Pancreas (tissue), 10 donors: ENCODE results near the gene RAB1A. TPM values are rescaled to one million over a fixed set of nuclear protein-coding genes. Genes with fewer than 3 reads are reported as not detected.
A peak's percentile ranks its signal among the peaks of the same experiment; 100 is the strongest.

ENCODE experiments used
- ATAC-seq, 4 donors: fragments of 200-7000 bp; cut with Tn5 transposase; one replicate each; pipeline versions ENCODE4 v1.8.0 to v1.9.1; 2020; ENCODE audit warnings: mild to moderate bottlenecking in 4 of 4, moderate library complexity in 4 of 4
- DNase-seq, 6 donors: peaks; one replicate each; pipeline ENCODE4 v3.0.0-alpha.2; 2020
- FAIRE-seq: peaks from 2 replicates; lab custom pipeline; 2012; peaks lifted over from hg19 to GRCh38; lab: Jason Lieb, UNC
- H3K27ac ChIP-seq, 4 donors: fragments of 200-600 bp; sonication (generic); 1 replicate in 3 of 4; 2 replicates in 1 of 4; pipeline versions ENCODE4 v1.5.0 to v1.8.0; 2020
- H3K27me3 ChIP-seq, 4 donors: fragments of 200-600 bp; one replicate each; pipeline ENCODE4 v1.8.0; 2021
- H3K36me3 ChIP-seq, 3 donors: fragments of 200-600 bp; sonication (generic) in 1 of 3; one replicate each; pipeline versions ENCODE4 v1.5.0 to v1.8.0; 2020 to 2021
- H3K4me1 ChIP-seq, 3 donors: fragments of 200-600 bp; one replicate each; pipeline ENCODE4 v1.8.0; 2021
- H3K4me3 ChIP-seq, 4 donors: fragments of 200-600 bp; sonication (generic) in 2 of 4; one replicate each; pipeline versions ENCODE4 v1.5.0 to v1.8.0; 2020 to 2021
- H3K9me3 ChIP-seq, 4 donors: fragments of 200-600 bp; one replicate each; pipeline ENCODE4 v1.8.0; 2021
- CTCF ChIP-seq, 4 donors: fragments of 200-600 bp; sonication (generic) in 3 of 4; IDR thresholded peaks; one replicate each; pipeline versions ENCODE4 v1.5.0 to v1.8.0; 2021; ENCODE audit warnings: antibody characterized with exemption in 4 of 4
- WGBS, 2 donors: extraction: QIAGEN DNeasy Blood & Tissue Kit; methylation state at CpG; one replicate each; pipeline ENCODE4 v1.1.7; 2013; 5-methylcytosine and 5-hydroxymethylcytosine counted together
- intact Hi-C, 3 donors: fragments of 100-400 bp; cut with DNase I; formaldehyde crosslinking; loops; one replicate each; pipeline versions ENCODE4 v1.11.1 to v1.14.2; 2022
- polyA plus RNA-seq, 2 donors: library from polyadenylated mRNA; stranded (reverse); fragments of 200-250 nt; gene quantifications; one replicate each; pipeline ENCODE4 v1.2.3, GENCODE V29; 2013
- total RNA-seq, 6 donors: library from RNA; stranded (reverse); fragmentation: NEBNext Ultra II Directional in 4 of 6; extraction: Animal tissue kit (Norgen Biotek cat#: 25700) in 4 of 6; gene quantifications; one replicate each; pipeline versions ENCODE4 v1.2.1 to v1.2.4, GENCODE V29; 2021 to 2023
- donor health status: healthy with polysubstance abuse.
- donor health status: DM: no; HTN: no; CAD: no; lungs with moderate emphysema.
- donor health status: DM: no; HTN: no; CAD: no.
- donor health status: control.
- donor health status: control.
- donor health status: Bipolar disorder and iron deficiency.
- donor health status: DM: yes; HTN: yes; CAD: no.
- donor health status: DM: no; HTN: no; CAD: no.
- donor health status: DM: no; HTN: no; CAD: no.
- donor health status: DM: yes; HTN: yes; CAD: no.

Gene RAB1A
- total and polyA plus RNA-seq, 8 donors: 43.1 to 84.0 (median 67.5) TPM

- H3K36me3 ChIP-seq: peaks cover 0 to 17% (median 0%) of the 10 kb centered on the region in 3 donors
- H3K27ac ChIP-seq: no peak overlapping the region
- no peaks in the 10 kb centered on the region for H3K9me3 ChIP-seq
- peak in 2 of 4 donors; percentile 11 to 14 for TF ChIP-seq CTCF (IDR thresholded peaks at IDR 0.05)
- intact Hi-C loops: loop anchor here in 1 of 3 donors (10.0 kb wide), 1 partner anchor 53 kb away; no protein-coding TSS in a partner anchor
- peaks cover 0 to 7% (median 7%) of the 10 kb centered on the region in 3 donors for H3K4me1 ChIP-seq
- DNase-seq (peak in 4 of 6 donors; percentile 43 to 83 (median 63)), ATAC-seq (peak; percentile 33 to 65 (median 53)), FAIRE-seq (no peak)
- no peak overlapping the region for H3K4me3 ChIP-seq
- no peaks in the 10 kb centered on the region for H3K27me3 ChIP-seq
- 61 to 64% methylated on average over 14 of the region's 14 CpGs for WGBS, 2 donors
Observed at GRCh38 chr2:65071499-65072180, 58.3 kb downstream of the RAB1A start.

DNA sequence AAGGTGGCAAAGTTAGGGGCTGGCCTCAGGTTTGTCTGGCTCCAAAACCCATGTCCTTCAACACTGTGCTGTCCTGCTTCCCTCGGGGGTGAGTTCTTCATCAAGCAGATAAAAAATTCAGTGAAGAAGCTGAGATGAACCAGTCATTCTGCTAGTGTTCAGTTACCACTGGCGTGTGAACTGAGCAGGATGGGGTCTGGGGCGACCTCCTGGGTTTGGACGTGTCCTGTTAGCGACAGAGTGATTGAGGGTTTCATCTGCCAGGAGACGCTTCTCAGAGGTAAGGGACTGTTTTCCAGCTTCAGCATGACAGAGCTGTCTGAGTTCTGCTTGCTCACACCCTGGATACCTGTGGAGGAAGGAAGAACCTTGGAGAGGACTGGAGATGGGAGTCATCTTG, 59.0 kb downstream of the RAB1A start:
- WGBS, 2 donors: 78 to 86% methylated on average over 6 of the region's 6 CpGs

GRCh38 chr2:65070172-65070830, 59.6 kb downstream of the RAB1A start:
- Histone ChIP-seq H3K36me3 (peaks cover 0 to 17% (median 0%) of the 10 kb centered on the region in 3 donors), H3K4me1 (peaks cover 2 to 5% (median 2%) of the 10 kb centered on the region in 3 donors), H3K4me3 (no peak overlapping the region), H3K27me3 (no peaks in the 10 kb centered on the region), H3K27ac (peak overlapping the region in 1 of 4 donors; percentile 41), H3K9me3 (no peaks in the 10 kb centered on the region)
- no peak for TF ChIP-seq CTCF (IDR thresholded peaks at IDR 0.05)
- 71 to 73% methylated on average over 8 of the region's 8 CpGs for WGBS, 2 donors
- FAIRE-seq: no peak
- peak in 2 of 4 donors; percentile 13 to 27 for ATAC-seq
- intact Hi-C loops: loop anchor here in 1 of 3 donors (10.0 kb wide), 1 partner anchor 54 kb away; no protein-coding TSS in a partner anchor
- DNase-seq: peak in 1 of 6 donors; percentile 15

More for the DNA sequence above, 59.0 kb downstream of the RAB1A start:
- Histone ChIP-seq H3K4me1 (peaks cover 0 to 2% (median 2%) of the 10 kb centered on the region in 3 donors), H3K36me3 (peaks cover 0 to 17% (median 0%) of the 10 kb centered on the region in 3 donors), H3K27me3 (no peaks in the 10 kb centered on the region), H3K9me3 (no peaks in the 10 kb centered on the region), H3K4me3 (no peak overlapping the region), H3K27ac (no peak overlapping the region)
- ATAC-seq (no peak), DNase-seq (no peak), FAIRE-seq (no peak)
- no peak for TF ChIP-seq CTCF (IDR thresholded peaks at IDR 0.05)
- intact Hi-C loops: loop anchor here in 1 of 3 donors (10.0 kb wide), 1 partner anchor 54 kb away; no protein-coding TSS in a partner anchor

DNA sequence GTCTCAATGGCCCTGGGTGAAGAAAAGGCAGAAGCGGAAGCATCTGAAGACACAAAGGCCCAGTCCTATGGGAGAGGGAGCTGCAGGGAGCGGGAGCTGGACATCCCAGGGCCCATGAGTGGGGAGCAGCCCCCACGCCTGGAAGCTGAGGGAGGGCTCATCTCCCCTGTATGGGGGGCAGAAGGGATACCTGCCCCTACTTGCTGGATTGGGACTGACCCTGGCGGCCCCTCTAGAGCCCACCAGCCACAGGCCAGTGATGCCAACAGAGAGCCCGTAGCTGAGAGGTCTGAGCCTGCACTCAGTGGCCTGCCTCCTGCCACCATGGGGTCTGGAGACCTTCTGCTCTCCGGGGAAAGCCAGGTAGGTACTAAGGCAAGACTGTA, 60.5 kb downstream of the RAB1A start:
- intact Hi-C loops: loop anchor here in 1 of 3 donors (10.0 kb wide), 1 partner anchor 105 kb away; no protein-coding TSS in a partner anchor
- ATAC-seq (no peak), FAIRE-seq (no peak), DNase-seq (peak in 2 of 6 donors; percentile 9 to 22)
- WGBS, 2 donors: 81 to 88% methylated on average over 6 of the region's 6 CpGs
- Histone ChIP-seq H3K4me3 (no peak overlapping the region), H3K9me3 (no peaks in the 10 kb centered on the region), H3K27ac (peak overlapping the region in 1 of 4 donors; percentile 41), H3K4me1 (peaks cover 4 to 7% (median 6%) of the 10 kb centered on the region in 3 donors), H3K36me3 (peaks cover 0 to 17% (median 0%) of the 10 kb centered on the region in 3 donors), H3K27me3 (no peaks in the 10 kb centered on the region)
- no peak for TF ChIP-seq CTCF (IDR thresholded peaks at IDR 0.05)
